Fibroblast of villous mesenchyme (primary cell): ENCODE measurements around the gene PIBF1. TPM values are rescaled to one million over a fixed set of nuclear protein-coding genes. Genes with fewer than 3 reads are reported as not detected.

Experiments used
- DNase-seq: peaks from one replicate; pipeline ENCODE4 v3.0.0-alpha.2; 2010; ENCODE audit warnings: low read depth
- H3K4me3 ChIP-seq: 2 replicates; pipeline ENCODE4 v1.5.1; 2011; ENCODE audit warnings: low read depth, mild to moderate bottlenecking, low read length
- total RNA-seq: library from RNA; depleted of rRNA; stranded (reverse); fragments of >200 nt; gene quantifications from 2 replicates; pipeline ENCODE4 v1.2.3, GENCODE V29; 2012
- TF ChIP-seq, protein P1 (sequence below): IDR thresholded peaks from 2 replicates; pipeline ENCODE4 v1.5.1; 2012; ENCODE audit warnings: low read depth, mild to moderate bottlenecking, low read length; ENCODE audit not compliant: insufficient read depth

Gene PIBF1
- total RNA-seq, 1 donor = 25.0 TPM

DNA sequence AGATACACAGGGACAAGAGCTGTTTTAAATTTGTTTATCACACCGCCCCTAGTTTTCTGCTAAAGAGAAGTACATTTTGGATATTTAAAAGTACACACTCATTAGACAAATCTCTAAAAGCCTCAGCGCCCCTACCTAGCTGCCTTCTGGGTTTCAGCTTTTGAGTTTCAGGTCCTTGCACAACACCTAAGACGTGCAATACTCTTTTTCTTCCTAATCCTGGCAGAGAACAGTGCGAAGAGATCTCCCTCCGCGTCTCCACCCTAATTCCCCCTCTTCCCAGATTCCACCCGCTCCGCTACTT is 276.5 kb downstream of the PIBF1 start:
- H3K4me3 ChIP-seq = peak overlapping the region; percentile 83
- TF ChIP-seq, protein P1, sequence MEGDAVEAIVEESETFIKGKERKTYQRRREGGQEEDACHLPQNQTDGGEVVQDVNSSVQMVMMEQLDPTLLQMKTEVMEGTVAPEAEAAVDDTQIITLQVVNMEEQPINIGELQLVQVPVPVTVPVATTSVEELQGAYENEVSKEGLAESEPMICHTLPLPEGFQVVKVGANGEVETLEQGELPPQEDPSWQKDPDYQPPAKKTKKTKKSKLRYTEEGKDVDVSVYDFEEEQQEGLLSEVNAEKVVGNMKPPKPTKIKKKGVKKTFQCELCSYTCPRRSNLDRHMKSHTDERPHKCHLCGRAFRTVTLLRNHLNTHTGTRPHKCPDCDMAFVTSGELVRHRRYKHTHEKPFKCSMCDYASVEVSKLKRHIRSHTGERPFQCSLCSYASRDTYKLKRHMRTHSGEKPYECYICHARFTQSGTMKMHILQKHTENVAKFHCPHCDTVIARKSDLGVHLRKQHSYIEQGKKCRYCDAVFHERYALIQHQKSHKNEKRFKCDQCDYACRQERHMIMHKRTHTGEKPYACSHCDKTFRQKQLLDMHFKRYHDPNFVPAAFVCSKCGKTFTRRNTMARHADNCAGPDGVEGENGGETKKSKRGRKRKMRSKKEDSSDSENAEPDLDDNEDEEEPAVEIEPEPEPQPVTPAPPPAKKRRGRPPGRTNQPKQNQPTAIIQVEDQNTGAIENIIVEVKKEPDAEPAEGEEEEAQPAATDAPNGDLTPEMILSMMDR = no peak
- DNase-seq = no peak

DNA sequence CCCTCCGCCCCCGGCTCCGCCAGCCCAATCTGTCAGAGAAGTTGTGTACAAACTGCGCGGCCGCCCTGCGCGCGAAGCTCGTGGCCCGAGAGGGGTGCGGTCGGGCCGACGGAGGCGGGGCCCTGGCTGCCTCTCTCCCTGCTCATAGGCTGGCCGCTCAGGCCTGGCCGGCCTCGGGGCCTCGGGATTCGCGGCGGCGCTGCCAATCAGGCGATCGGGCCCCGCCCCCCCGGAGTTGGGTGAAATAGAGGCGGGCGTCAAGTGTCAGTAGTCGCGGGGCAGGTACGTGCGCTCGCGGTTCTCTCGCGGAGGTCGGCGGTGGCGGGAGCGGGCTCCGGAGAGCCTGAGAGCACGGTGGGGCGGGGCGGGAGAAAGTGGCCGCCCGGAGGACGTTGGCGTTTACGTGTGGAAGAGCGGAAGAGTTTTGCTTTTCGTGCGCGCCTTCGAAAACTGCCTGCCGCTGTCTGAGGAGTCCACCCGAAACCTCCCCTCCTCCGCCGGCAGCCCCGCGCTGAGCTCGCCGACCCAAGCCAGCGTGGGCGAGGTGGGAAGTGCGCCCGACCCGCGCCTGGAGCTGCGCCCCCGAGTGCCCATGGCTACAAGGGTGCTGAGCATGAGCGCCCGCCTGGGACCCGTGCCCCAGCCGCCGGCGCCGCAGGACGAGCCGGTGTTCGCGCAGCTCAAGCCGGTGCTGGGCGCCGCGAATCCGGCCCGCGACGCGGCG is 277.0 kb downstream of the PIBF1 start, which contains the start of gene KLF5:
TSS of gene KLF5 (plus strand) at position 270 of the 724 bp plus-strand sequence. CDS start at position 593, 323 bp downstream.
- TF ChIP-seq, protein P1 = no peak
- DNase-seq = peak; percentile 95
- H3K4me3 ChIP-seq = peak within 1 kb of the TSS; percentile 83

DNA sequence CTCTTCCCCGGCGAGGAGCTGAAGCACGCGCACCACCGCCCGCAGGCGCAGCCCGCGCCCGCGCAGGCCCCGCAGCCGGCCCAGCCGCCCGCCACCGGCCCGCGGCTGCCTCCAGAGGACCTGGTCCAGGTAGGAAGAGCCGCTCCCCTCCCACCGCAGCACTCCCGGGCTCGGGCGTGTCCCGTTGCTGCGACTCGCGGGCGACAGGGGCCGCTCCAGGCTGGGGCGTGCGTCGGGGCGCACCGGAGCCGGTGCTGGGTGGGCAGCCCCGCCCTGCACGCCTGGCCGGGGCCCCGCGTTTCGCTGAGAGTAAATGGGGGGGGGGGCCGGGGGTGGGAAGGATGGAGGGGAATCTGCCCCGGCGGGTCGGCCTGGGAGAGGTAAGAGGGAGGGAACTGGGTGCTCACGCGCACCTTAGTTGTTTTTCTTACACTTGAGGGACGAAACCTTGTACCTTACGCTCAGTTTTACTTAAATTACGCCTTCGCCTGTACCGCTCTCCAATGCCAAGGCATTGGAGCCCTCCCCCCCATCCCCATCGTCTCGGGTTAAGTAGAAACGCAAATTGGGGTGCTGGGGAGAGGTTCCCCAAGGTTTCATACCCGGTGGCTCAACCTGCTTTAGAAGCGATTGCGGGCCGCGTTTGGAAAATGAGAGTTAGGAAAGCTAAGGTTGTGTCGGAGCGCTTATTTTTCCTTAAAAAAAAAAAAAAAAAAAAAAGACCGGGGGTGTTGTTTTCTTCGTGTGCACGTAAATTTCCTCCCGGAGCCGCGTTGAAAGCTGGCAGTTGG is 277.7 kb downstream of the PIBF1 start:
- peak overlapping the region; percentile 83 for H3K4me3 ChIP-seq
- TF ChIP-seq, protein P1 = no peak
- DNase-seq = no peak

DNA sequence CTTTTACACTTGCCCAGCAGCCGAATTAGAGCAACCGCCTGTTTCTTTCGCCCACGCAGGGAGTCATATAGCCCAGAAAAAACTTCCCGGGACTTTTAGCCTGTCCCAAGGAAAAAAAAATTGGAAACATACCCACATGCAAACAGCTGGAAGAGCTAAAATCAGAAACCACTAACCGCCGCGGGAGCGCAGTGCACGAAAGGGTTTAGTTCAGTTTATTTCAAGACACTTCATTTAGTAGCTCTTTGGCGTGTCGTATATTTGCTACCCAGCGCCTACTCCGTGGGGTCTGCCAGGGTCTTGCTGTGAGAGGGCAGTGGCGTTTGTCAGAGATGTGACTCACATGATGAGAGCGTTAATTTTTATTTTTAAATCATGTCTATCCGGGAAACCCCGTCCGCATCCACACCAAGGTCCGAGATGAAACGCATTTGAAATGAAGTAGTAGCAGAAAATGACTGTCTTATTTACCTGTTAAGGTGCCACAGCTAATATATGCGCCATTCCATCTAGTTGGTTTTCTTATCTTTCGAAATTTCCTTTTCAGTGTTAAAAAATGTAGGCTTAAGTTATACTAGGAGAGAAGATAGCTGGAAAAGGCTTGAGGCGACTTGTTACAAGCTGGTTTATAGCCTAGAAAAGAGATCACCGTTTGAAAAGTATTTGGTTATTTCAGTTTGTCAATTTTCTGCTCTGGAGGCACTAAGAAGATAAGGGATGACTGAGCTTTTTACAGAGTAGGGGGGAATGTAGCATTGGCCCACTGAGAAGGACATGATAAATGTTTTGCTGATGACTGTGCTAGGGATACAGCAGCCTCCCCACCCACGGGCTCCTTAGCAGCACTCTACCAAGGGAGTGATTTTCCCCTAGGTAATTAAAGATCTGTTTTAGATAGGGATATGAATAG is 278.6 kb downstream of the PIBF1 start:
- H3K4me3 ChIP-seq = peak overlapping the region; percentile 83
- DNase-seq = peak; percentile 69
- TF ChIP-seq, protein P1 = no peak

DNA sequence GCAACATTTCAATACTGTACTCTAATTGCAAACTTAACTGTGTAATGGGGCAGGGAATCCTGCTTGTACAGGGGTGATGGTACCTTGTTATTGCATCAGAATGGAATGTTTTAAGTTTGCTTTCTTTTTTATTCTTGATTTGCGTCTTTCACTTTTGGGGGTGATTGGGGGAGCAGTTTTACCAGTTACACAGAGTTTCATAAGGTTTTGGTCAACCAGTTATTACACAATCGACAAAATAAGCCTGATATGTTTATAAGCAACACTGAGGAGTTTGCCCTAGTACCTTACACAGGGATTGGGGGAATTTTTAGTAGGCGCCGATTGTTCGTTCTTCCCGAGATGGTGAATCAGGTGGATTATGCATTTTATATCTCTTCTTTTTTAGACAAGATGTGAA is 279.5 kb downstream of the PIBF1 start:
- TF ChIP-seq, protein P1 = no peak
- DNase-seq = peak; percentile 37
- peak overlapping the region; percentile 83 for H3K4me3 ChIP-seq

DNA sequence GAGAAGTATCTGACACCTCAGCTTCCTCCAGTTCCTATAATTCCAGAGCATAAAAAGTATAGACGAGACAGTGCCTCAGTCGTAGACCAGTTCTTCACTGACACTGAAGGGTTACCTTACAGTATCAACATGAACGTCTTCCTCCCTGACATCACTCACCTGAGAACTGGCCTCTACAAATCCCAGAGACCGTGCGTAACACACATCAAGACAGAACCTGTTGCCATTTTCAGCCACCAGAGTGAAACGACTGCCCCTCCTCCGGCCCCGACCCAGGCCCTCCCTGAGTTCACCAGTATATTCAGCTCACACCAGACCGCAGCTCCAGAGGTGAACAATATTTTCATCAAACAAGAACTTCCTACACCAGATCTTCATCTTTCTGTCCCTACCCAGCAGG is 279.9 kb downstream of the PIBF1 start:
- no peak overlapping the region for H3K4me3 ChIP-seq
- DNase-seq = no peak

More for the DNA sequence above, 279.9 kb downstream of the PIBF1 start:
- TF ChIP-seq, protein P1 = no peak
